ENCODE data around the gene UGT1A4.
A peak's percentile ranks its signal among the peaks of the same experiment; 100 is the strongest.
"Not testable (repeated sequence)": the region's sequence is repeated elsewhere in the genome, so short reads cannot be mapped to it uniquely, and the experiment has no call there.

Gene UGT1A4

GRCh38 chr2:233711312-233712008 lies 7.1 kb upstream of the UGT1A4 start:
- peaks cover 37% of the 10 kb centered on the region for H3K27me3 Mint-ChIP-seq
- H3K4me3 Mint-ChIP-seq = no peak overlapping the region
- no peak overlapping the region for H3K27ac Mint-ChIP-seq
- no peaks in the 10 kb centered on the region for H3K9me3 Mint-ChIP-seq
- H3K4me1 Mint-ChIP-seq (ENCODE audit: low read depth) = peaks cover 2% of the 10 kb centered on the region
- DNase-seq = peak; percentile 73
- H3K36me3 Mint-ChIP-seq (ENCODE audit: low read depth) = no peaks in the 10 kb centered on the region

- no peaks in the 10 kb centered on the region for H3K36me3 Mint-ChIP-seq (ENCODE audit: low read depth)
- no peak within 1 kb of the TSS for H3K4me3 Mint-ChIP-seq
- H3K9me3 Mint-ChIP-seq = no peaks in the 10 kb centered on the region
- H3K27ac Mint-ChIP-seq = no peak within 1 kb of the TSS
- H3K27me3 Mint-ChIP-seq = peaks cover 46% of the 10 kb centered on the region
- H3K4me1 Mint-ChIP-seq (ENCODE audit: low read depth) = peaks cover 2% of the 10 kb centered on the region
- no peak for DNase-seq
These were observed 5.8 kb upstream of the UGT1A4 start, which contains the start of gene UGT1A5 for GRCh38 chr2:233712611-233713261. TSS of gene UGT1A5 (plus strand) at chr2:233712907. CDS start at chr2:233712992, 85 bp downstream.

- no peak for DNase-seq
- Mint-ChIP-seq H3K4me1 (ENCODE audit: low read depth) (peaks cover 2% of the 10 kb centered on the region), H3K27me3 (peaks cover 48% of the 10 kb centered on the region), H3K9me3 (no peaks in the 10 kb centered on the region), H3K27ac (no peak overlapping the region), H3K36me3 (ENCODE audit: low read depth) (no peaks in the 10 kb centered on the region), H3K4me3 (no peak overlapping the region)
These were observed 5.3 kb upstream of the UGT1A4 start for GRCh38 chr2:233713262-233713615.

- no peak for DNase-seq
- no peak overlapping the region for H3K4me3 Mint-ChIP-seq
- H3K27ac Mint-ChIP-seq = no peak overlapping the region
- H3K27me3 Mint-ChIP-seq = peaks cover 49% of the 10 kb centered on the region
- H3K4me1 Mint-ChIP-seq (ENCODE audit: low read depth) = peaks cover 2% of the 10 kb centered on the region
- H3K36me3 Mint-ChIP-seq (ENCODE audit: low read depth) = no peaks in the 10 kb centered on the region
- H3K9me3 Mint-ChIP-seq = no peaks in the 10 kb centered on the region
These were observed 4.4 kb upstream of the UGT1A4 start for GRCh38 chr2:233714121-233714520.

- H3K36me3 Mint-ChIP-seq (ENCODE audit: low read depth) = no peaks in the 10 kb centered on the region
- no peak within 1 kb of the TSS for H3K27ac Mint-ChIP-seq
- H3K4me3 Mint-ChIP-seq = no peak within 1 kb of the TSS
- DNase-seq = no peak
- H3K4me1 Mint-ChIP-seq (ENCODE audit: low read depth) = no peaks in the 10 kb centered on the region
- H3K9me3 Mint-ChIP-seq = no peaks in the 10 kb centered on the region
- H3K27me3 Mint-ChIP-seq = peaks cover 17% of the 10 kb centered on the region
These were observed 10.3 kb downstream of the UGT1A4 start, which contains the start of gene UGT1A3 for GRCh38 chr2:233728723-233729301. TSS of gene UGT1A3 (plus strand) at chr2:233729042. CDS start at chr2:233729127, 85 bp downstream.

GRCh38 chr2:233736868-233737653 lies 18.5 kb downstream of the UGT1A4 start:
- H3K4me1 Mint-ChIP-seq (ENCODE audit: low read depth); H3K36me3 Mint-ChIP-seq (ENCODE audit: low read depth); H3K9me3 Mint-ChIP-seq; H3K4me3 Mint-ChIP-seq; H3K27ac Mint-ChIP-seq; DNase-seq: not testable (repeated sequence)
- H3K27me3 Mint-ChIP-seq = peaks cover 39% of the 10 kb centered on the region

DNA sequence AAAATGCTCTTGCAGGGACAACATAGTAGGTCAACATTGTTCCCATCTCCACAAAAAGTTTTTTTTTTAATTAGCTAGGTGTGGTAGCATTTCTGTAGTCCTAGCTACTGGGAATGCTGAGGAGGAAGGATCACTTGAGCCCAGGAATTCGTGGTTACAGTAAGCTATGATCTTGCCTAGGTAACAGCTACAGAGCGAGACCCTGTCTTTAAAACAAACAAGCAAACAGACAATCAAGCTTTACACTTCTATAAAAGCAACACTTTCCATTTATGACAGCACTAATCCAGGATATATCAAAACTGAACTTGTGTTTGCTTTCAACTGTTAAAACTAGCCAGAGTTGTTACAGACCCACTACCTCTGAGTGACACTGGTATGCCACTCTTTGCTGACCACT lies 22.3 kb downstream of the UGT1A4 start:
- H3K27ac Mint-ChIP-seq = no peak overlapping the region
- H3K27me3 Mint-ChIP-seq = peaks cover 35% of the 10 kb centered on the region
- no peak for DNase-seq

GRCh38 chr2:233743464-233744259 lies 25.1 kb downstream of the UGT1A4 start:
- Mint-ChIP-seq H3K4me3 (no peak overlapping the region), H3K36me3 (ENCODE audit: low read depth) (no peaks in the 10 kb centered on the region), H3K27ac (no peak overlapping the region), H3K27me3 (peaks cover 34% of the 10 kb centered on the region), H3K9me3 (no peaks in the 10 kb centered on the region), H3K4me1 (ENCODE audit: low read depth) (no peaks in the 10 kb centered on the region)
- DNase-seq = no peak

More for the DNA sequence above, 22.3 kb downstream of the UGT1A4 start:
- Mint-ChIP-seq H3K4me1 (ENCODE audit: low read depth) (no peaks in the 10 kb centered on the region), H3K4me3 (no peak overlapping the region), H3K36me3 (ENCODE audit: low read depth) (no peaks in the 10 kb centered on the region), H3K9me3 (no peaks in the 10 kb centered on the region)

- Mint-ChIP-seq H3K27me3 (peaks cover 34% of the 10 kb centered on the region), H3K36me3 (ENCODE audit: low read depth) (no peaks in the 10 kb centered on the region), H3K9me3 (peaks cover 6% of the 10 kb centered on the region), H3K4me3 (no peak overlapping the region), H3K4me1 (ENCODE audit: low read depth) (no peaks in the 10 kb centered on the region), H3K27ac (no peak overlapping the region)
- no peak for DNase-seq
These were observed 26.7 kb downstream of the UGT1A4 start for GRCh38 chr2:233745073-233745755.

- H3K4me3 Mint-ChIP-seq; DNase-seq; H3K36me3 Mint-ChIP-seq (ENCODE audit: low read depth); H3K27ac Mint-ChIP-seq; H3K4me1 Mint-ChIP-seq (ENCODE audit: low read depth); H3K9me3 Mint-ChIP-seq: not testable (repeated sequence)
- peaks cover 33% of the 10 kb centered on the region for H3K27me3 Mint-ChIP-seq
These were observed 27.3 kb downstream of the UGT1A4 start for GRCh38 chr2:233745838-233746237.

- H3K27ac Mint-ChIP-seq = no peak overlapping the region
- no peak for DNase-seq
- peaks cover 13% of the 10 kb centered on the region for H3K9me3 Mint-ChIP-seq
- no peaks in the 10 kb centered on the region for H3K36me3 Mint-ChIP-seq (ENCODE audit: low read depth)
- H3K4me1 Mint-ChIP-seq (ENCODE audit: low read depth) = no peaks in the 10 kb centered on the region
- H3K4me3 Mint-ChIP-seq = no peak overlapping the region
- peaks cover 30% of the 10 kb centered on the region for H3K27me3 Mint-ChIP-seq
These were observed 28.1 kb downstream of the UGT1A4 start for GRCh38 chr2:233746475-233747282.

- Mint-ChIP-seq H3K27me3 (peaks cover 30% of the 10 kb centered on the region), H3K4me3 (no peak overlapping the region), H3K36me3 (ENCODE audit: low read depth) (no peaks in the 10 kb centered on the region), H3K9me3 (peaks cover 13% of the 10 kb centered on the region), H3K27ac (no peak overlapping the region), H3K4me1 (ENCODE audit: low read depth) (no peaks in the 10 kb centered on the region)
- DNase-seq = no peak
These were observed 28.7 kb downstream of the UGT1A4 start for GRCh38 chr2:233747283-233747544.

- not testable (repeated sequence) for H3K36me3 Mint-ChIP-seq (ENCODE audit: low read depth); H3K4me3 Mint-ChIP-seq; H3K4me1 Mint-ChIP-seq (ENCODE audit: low read depth); DNase-seq; H3K27ac Mint-ChIP-seq
- peaks cover 37% of the 10 kb centered on the region for H3K27me3 Mint-ChIP-seq
- H3K9me3 Mint-ChIP-seq = peaks cover 13% of the 10 kb centered on the region
These were observed 32.2 kb downstream of the UGT1A4 start for GRCh38 chr2:233750689-233751088.

Data from activated T-cell treated with anti-CD3 and anti-CD28 coated beads, Interleukin-2, amount 50 U/mL, for 24 hours (primary cell).